ENCODE measurements around the gene UBAP2L. TPM values are rescaled to one million over a fixed set of nuclear protein-coding genes. Genes with fewer than 3 reads are reported as not detected.
"Not testable (repeated sequence)": the region's sequence is repeated elsewhere in the genome, so short reads cannot be mapped to it uniquely, and the experiment has no call there.

UBAP2L gene
- total and polyA plus RNA-seq, 2 experiments from 2014 or later = 98.5 to 157 TPM

GRCh38 chr1:154276797-154277196 is 56.0 kb downstream of the UBAP2L start:
- Mint-ChIP-seq H3K27me3 (ENCODE audit: insufficient read depth, low read depth, poor library complexity) (peaks cover 8% of the 10 kb centered on the region), H3K36me3 (ENCODE audit: low read depth) (peaks cover 36% of the 10 kb centered on the region), H3K9me3 (no peaks in the 10 kb centered on the region), H3K4me1 (peaks cover 8% of the 10 kb centered on the region; the same call in 2 of the 3 replicates), H3K4me3 (no peak overlapping the region), H3K27ac (no peak overlapping the region)
- ATAC-seq (no peak), DNase-seq (ENCODE audit: low spot score) (peak; percentile 52)
- Histone ChIP-seq H3K9me2 (ENCODE audit: insufficient read depth) (no peaks in the 10 kb centered on the region), H3K27me3 (ENCODE audit: insufficient read depth) (no peaks in the 10 kb centered on the region), H3K36me3 (ENCODE audit: insufficient read depth) (peaks cover 3% of the 10 kb centered on the region), H3K4me3 (no peak overlapping the region), H3K27ac (ENCODE audit: low read depth) (no peak overlapping the region), H3K4me1 (ENCODE audit: insufficient read depth) (no peaks in the 10 kb centered on the region; the same call in 1 of the 2 replicates), H3K4me2 (no peak overlapping the region), H3K79me2 (replicated peaks; ENCODE audit: insufficient read depth) (peaks cover 12% of the 10 kb centered on the region), H3F3A (replicated peaks; ENCODE audit: low read depth) (peaks cover 14% of the 10 kb centered on the region; the same call in 1 of the 2 replicates), H2AFZ (no peak overlapping the region), H4K20me1 (replicated peaks; ENCODE audit: insufficient read depth) (no peaks in the 10 kb centered on the region)
- TF ChIP-seq ZNF462 (CRISPR knock-in tag; IDR thresholded peaks at IDR 0.05) (no peak), CTCF (conservative IDR thresholded peaks at IDR 0.05; ENCODE audit: low read depth in 2 of 2) (peak; percentile 61 to 80)

- not testable (repeated sequence) for H3K4me3 Mint-ChIP-seq; DNase-seq (ENCODE audit: low spot score); H3K27ac Mint-ChIP-seq
These were observed 66.8 kb downstream of the UBAP2L start for GRCh38 chr1:154287591-154287990.

More at GRCh38 chr1:154287591-154287990, 66.8 kb downstream of the UBAP2L start:
- not testable (repeated sequence) for H3K4me2 ChIP-seq; H2AFZ ChIP-seq; ATAC-seq; H3K36me3 ChIP-seq (ENCODE audit: insufficient read depth); H3K36me3 Mint-ChIP-seq (ENCODE audit: low read depth); H4K20me1 ChIP-seq (replicated peaks; ENCODE audit: insufficient read depth); H3K27me3 Mint-ChIP-seq (ENCODE audit: insufficient read depth, low read depth, poor library complexity); H3K27me3 ChIP-seq (ENCODE audit: insufficient read depth); H3K79me2 ChIP-seq (replicated peaks; ENCODE audit: insufficient read depth); H3K4me3 ChIP-seq; H3F3A ChIP-seq (replicated peaks; ENCODE audit: low read depth); H3K27ac ChIP-seq (ENCODE audit: low read depth); H3K9me2 ChIP-seq (ENCODE audit: insufficient read depth); H3K4me1 Mint-ChIP-seq; H3K4me1 ChIP-seq (ENCODE audit: insufficient read depth)
- H3K9me3 Mint-ChIP-seq = peaks cover 11% of the 10 kb centered on the region; the same call in 2 of the 3 replicates

All from GM23338 (cell line).